ENCODE measurements around the gene CES4A.

DNA sequence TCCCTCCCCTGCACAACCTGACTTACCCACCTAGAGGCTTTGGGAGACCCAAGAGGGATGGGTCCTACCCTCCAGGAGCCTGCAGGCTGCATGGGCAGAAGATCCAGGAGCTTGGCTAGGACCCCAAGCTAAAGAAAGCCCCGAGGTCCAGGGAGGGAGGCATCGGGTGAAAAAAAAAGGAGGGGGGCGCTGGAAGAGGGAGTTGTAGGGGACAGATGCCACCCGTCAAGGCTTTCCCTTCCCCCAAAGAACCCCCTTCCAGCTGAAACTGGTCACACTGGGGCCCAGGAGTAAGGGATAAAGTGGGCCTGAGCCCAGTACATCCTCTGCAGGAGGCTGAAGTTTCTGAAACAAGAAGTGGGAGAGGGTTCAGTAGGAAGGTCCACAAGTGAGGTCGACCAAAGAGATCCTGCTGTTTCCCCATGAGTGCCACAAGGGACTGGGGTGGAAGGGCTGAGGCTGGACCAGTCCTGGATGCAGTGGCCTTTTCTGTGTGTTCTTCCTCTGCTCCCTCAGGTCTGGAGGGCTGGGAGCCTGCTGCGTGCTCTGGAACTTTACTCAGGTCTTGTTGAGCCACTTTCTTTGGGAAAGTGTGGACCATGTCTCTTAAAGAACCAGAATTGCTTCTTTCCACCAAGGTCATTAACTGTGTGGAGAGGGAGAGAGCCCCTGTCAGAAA is 26.4 kb downstream of the CES4A start:
- TF ChIP-seq CHCHD3 (CRISPR knock-in tag; IDR thresholded peaks at IDR 0.05): no peak
- TF ChIP-seq, protein P1, sequence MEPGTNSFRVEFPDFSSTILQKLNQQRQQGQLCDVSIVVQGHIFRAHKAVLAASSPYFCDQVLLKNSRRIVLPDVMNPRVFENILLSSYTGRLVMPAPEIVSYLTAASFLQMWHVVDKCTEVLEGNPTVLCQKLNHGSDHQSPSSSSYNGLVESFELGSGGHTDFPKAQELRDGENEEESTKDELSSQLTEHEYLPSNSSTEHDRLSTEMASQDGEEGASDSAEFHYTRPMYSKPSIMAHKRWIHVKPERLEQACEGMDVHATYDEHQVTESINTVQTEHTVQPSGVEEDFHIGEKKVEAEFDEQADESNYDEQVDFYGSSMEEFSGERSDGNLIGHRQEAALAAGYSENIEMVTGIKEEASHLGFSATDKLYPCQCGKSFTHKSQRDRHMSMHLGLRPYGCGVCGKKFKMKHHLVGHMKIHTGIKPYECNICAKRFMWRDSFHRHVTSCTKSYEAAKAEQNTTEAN (CRISPR knock-in tag; IDR thresholded peaks at IDR 0.05): no peak
- TF ChIP-seq HMG20A (CRISPR knock-in tag; conservative IDR thresholded peaks at IDR 0.05): no peak
- TF ChIP-seq ZNF384 (IDR thresholded peaks at IDR 0.05; ENCODE audit: low read depth, low read length): no peak
- no peak for TF ChIP-seq CREB1 (IDR thresholded peaks at IDR 0.05)
- no peak for TF ChIP-seq CREB1 (CRISPR knock-in tag; IDR thresholded peaks at IDR 0.05)
- TF ChIP-seq PML (IDR thresholded peaks at IDR 0.05; ENCODE audit: low read length): no peak
- TF ChIP-seq FIP1L1 (IDR thresholded peaks at IDR 0.05; ENCODE audit: low read depth, low read length, poor library complexity, severe bottlenecking): no peak
- TF ChIP-seq ELF2 (CRISPR knock-in tag; IDR thresholded peaks at IDR 0.05): no peak
- TF ChIP-seq, protein P2, sequence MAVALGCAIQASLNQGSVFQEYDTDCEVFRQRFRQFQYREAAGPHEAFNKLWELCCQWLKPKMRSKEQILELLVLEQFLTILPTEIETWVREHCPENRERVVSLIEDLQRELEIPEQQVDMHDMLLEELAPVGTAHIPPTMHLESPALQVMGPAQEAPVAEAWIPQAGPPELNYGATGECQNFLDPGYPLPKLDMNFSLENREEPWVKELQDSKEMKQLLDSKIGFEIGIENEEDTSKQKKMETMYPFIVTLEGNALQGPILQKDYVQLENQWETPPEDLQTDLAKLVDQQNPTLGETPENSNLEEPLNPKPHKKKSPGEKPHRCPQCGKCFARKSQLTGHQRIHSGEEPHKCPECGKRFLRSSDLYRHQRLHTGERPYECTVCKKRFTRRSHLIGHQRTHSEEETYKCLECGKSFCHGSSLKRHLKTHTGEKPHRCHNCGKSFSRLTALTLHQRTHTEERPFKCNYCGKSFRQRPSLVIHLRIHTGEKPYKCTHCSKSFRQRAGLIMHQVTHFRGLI (CRISPR knock-in tag; IDR thresholded peaks at IDR 0.05): no peak
- no peak for TF ChIP-seq RBFOX2 (IDR thresholded peaks at IDR 0.05; ENCODE audit: low read depth, low read length)
- TF ChIP-seq E2F4 (CRISPR knock-in tag; IDR thresholded peaks at IDR 0.05; ENCODE audit: low read depth): no peak

Data from K562 (cell line).